GM12873 (cell line): ENCODE measurements around the gene FBXO44.

Experiments used
- TF ChIP-seq, protein P1 (sequence below): IDR thresholded peaks from 2 replicates; pipeline ENCODE4 v1.5.1; 2012; ENCODE audit warnings: low read depth, mild to moderate bottlenecking, moderate library complexity, low read length, control low read depth; ENCODE audit not compliant: insufficient read depth; ENCODE audit errors: missing control alignments

Gene FBXO44

DNA sequence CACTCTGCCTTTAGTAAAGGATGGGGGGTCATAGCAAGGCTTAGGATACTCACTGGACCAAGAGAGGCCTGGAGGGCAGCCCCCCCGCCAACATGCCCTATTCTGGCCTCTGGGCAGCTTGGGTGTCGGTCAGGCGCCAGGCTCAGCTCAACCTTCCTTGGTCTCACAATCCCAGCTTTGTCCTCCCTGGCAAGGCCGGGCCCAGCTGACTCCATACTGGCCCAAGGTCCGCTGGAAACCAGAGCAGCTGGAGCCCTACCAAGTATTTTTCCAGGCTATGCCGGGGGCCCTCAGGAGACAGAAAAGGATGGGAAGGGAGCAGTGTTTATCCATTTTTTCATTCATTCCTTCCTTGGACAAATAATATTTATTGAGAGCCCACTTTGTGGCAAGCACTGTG lies 6.6 kb upstream of the FBXO44 start:
- TF ChIP-seq, protein P1, sequence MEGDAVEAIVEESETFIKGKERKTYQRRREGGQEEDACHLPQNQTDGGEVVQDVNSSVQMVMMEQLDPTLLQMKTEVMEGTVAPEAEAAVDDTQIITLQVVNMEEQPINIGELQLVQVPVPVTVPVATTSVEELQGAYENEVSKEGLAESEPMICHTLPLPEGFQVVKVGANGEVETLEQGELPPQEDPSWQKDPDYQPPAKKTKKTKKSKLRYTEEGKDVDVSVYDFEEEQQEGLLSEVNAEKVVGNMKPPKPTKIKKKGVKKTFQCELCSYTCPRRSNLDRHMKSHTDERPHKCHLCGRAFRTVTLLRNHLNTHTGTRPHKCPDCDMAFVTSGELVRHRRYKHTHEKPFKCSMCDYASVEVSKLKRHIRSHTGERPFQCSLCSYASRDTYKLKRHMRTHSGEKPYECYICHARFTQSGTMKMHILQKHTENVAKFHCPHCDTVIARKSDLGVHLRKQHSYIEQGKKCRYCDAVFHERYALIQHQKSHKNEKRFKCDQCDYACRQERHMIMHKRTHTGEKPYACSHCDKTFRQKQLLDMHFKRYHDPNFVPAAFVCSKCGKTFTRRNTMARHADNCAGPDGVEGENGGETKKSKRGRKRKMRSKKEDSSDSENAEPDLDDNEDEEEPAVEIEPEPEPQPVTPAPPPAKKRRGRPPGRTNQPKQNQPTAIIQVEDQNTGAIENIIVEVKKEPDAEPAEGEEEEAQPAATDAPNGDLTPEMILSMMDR, result no peak

DNA sequence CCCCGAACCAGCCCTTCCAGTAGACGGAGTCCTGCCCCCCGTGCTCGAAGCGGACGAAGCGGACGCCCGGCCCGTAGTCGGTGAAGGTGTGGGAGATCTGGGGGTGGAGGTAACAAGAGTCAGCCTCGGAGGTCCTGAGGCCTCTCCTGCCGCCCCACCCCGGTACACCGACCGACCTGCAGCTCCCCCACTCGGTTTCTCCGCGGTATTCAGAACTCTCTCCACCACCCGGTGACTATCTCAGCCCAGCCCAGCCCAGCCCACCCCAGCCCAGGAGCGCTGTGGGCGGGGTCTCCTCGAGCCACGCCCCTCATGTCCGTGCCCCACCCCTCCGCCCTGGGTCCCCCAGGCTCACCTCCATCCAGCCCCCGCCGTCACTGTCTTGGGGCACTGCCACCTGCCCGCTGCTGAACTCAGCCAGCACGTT lies 5.9 kb upstream of the FBXO44 start:
- TF ChIP-seq, protein P1, result no peak

- TF ChIP-seq, protein P1, result no peak
These were observed 5.4 kb upstream of the FBXO44 start for GRCh38 chr1:11649237-11649623.

DNA sequence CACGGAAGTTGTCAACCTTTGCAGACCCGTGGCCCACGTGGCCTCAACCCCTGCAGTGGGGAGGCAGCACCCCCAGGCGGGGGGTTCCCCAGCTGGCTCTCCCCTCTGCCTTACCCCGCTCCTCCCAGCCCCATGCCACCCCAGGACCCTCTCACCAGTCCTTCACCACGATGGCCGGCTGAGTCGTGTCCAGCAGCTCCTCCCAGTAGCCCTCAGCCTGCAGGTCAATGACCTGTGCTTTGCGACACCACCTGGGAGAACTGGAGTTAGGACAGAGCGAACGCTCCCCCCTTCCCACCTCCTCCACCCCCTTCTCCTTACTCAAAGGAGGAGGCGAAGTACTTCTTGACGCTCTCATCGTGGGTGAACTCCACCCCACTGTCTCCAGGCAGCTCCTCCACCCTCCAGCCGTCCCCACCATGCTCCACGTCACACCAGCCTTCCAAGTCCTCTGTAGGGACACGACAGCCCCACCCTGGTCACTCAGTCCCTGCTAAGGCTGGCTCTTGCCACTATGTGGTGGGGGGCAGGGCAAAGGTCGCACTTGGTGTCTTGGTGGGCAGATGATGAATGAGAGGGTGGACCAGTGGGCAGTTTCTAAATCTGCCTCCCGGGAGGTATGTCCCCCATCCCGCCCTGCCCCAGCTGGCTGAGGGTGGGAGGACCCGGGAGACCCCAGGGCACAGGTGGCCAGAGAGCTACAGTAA lies 4.9 kb upstream of the FBXO44 start:
- TF ChIP-seq, protein P1, result no peak

DNA sequence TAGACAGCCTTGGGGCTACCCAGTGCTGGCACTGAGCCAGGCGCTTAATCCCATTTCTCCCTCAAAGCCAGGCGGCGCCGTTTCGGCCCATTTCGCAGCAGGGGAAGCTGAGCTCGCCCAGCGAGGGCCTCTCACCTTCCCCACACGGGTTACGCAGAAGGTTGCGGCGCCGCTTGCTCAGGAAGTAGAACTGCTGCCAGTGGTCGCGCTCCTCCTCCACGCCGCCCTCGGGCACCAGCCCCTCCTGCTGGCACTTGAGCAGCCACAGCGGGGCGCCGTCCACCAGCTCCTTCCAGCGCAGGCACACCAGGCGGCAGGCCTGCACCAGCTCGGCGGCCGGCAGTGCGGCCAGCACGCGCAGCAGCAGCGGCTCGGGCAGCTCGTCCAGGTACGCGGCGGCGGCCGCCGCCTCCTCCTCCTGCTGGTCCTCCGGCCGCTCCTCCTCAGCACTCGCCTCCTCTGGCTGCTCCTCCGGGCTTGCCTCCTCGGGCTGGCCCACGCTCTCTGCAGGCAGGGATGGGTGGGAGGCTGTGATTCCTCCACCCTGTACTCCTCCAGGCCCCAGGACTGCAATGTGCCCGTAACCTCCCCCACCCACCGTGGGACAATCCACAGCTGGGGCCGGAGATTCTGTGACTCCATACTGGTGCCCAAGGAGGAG lies 4.2 kb upstream of the FBXO44 start:
- TF ChIP-seq, protein P1, result peak; percentile 74

DNA sequence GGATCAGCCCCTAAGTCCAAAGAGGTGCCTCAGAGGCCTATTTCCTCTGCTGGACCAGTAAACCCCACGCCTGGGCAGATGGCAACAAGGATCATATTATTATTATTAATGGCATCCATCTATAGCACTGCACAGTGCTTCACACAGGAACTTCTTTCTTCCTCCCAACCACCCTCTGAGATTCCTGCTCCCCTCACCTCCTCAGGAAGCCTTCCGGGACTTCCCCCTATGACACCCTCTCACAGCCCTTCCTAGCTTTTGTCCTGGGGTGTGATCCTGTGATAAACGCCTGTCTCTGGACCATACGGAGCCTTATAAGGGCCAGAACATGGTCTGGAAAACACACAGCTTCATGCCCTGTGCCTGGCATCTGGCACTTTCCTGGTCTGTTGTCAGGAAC lies 3.7 kb upstream of the FBXO44 start:
- TF ChIP-seq, protein P1, result no peak

GRCh38 chr1:11652203-11652780 lies 2.4 kb upstream of the FBXO44 start:
- TF ChIP-seq, protein P1, result no peak
